H9 (cell line): Measurements from ENCODE around the gene PBX4. TPM values are rescaled to one million over a fixed set of nuclear protein-coding genes. Genes with fewer than 3 reads are reported as not detected.

Source experiments
- DNase-seq: peaks from one replicate; pipeline ENCODE4 v3.0.0-alpha.2; 2017
- H2AFZ ChIP-seq: one replicate; pipeline ENCODE4 v1.6.1; 2013; ENCODE audit warnings: mild to moderate bottlenecking, low read length, control low read depth, moderate library complexity
- H2AK5ac ChIP-seq: 2 replicates; pipeline ENCODE4 v1.6.1; 2013; ENCODE audit warnings: low read length, control low read depth, mixed read lengths; ENCODE audit not compliant: insufficient read length
- H2BK120ac ChIP-seq: one replicate; pipeline ENCODE4 v1.6.1; 2013; ENCODE audit warnings: low read depth, mild to moderate bottlenecking, low read length, control low read depth, inconsistent platforms; ENCODE audit not compliant: poor library complexity, severe bottlenecking
- H2BK12ac ChIP-seq: 2 replicates; pipeline ENCODE4 v1.6.1; 2013; ENCODE audit warnings: low read length, control low read depth, mixed read lengths, low read depth; ENCODE audit not compliant: insufficient read length
- H2BK15ac ChIP-seq: 2 replicates; pipeline ENCODE4 v1.6.1; 2013; ENCODE audit warnings: low read depth, low read length, control low read depth
- H2BK20ac ChIP-seq: one replicate; pipeline ENCODE4 v1.6.1; 2013; ENCODE audit warnings: low read depth, mild to moderate bottlenecking, low read length, control low read depth, inconsistent platforms; ENCODE audit not compliant: poor library complexity, severe bottlenecking
- H2BK5ac ChIP-seq: 2 replicates; pipeline ENCODE4 v1.6.1; 2013; ENCODE audit warnings: low read length, control low read depth, mixed read lengths; ENCODE audit not compliant: insufficient read length
- H3K14ac ChIP-seq: 2 replicates; pipeline ENCODE4 v1.6.1; 2013; ENCODE audit warnings: low read length, control low read depth; ENCODE audit not compliant: insufficient read depth
- H3K18ac ChIP-seq: 2 replicates; pipeline ENCODE4 v1.6.1; 2013; ENCODE audit warnings: low read depth, mild to moderate bottlenecking, mixed read lengths, low read length, control low read depth; ENCODE audit not compliant: insufficient read length
- H3K23ac ChIP-seq: 2 replicates; pipeline ENCODE4 v1.6.1; 2013; ENCODE audit warnings: low read length, control low read depth, mixed read lengths, low read depth; ENCODE audit not compliant: insufficient read length
- H3K23me2 ChIP-seq: 2 replicates; pipeline ENCODE4 v1.6.1; 2013; ENCODE audit warnings: low read depth, mild to moderate bottlenecking, mixed read lengths, low read length, control low read depth; ENCODE audit not compliant: insufficient read length, poor library complexity, severe bottlenecking
- H3K27ac ChIP-seq: 2 replicates; pipeline ENCODE4 v1.5.1; 2013; ENCODE audit warnings: low read length, control low read depth, mixed read lengths, low read depth; ENCODE audit not compliant: insufficient read length
- H3K27me3 ChIP-seq: 2 replicates; pipeline ENCODE4 v1.6.1; 2013; ENCODE audit warnings: low read length, control low read depth, inconsistent platforms; ENCODE audit not compliant: insufficient read depth
- H3K4ac ChIP-seq: 2 replicates; pipeline ENCODE4 v1.6.1; 2013; ENCODE audit warnings: low read depth, mild to moderate bottlenecking, control low read depth, inconsistent platforms, low read length, moderate library complexity
- H3K4me1 ChIP-seq: 2 replicates; pipeline ENCODE4 v1.6.1; 2013; ENCODE audit warnings: low read length, control low read depth, inconsistent platforms; ENCODE audit not compliant: insufficient read depth
- H3K4me2 ChIP-seq: 2 replicates; pipeline ENCODE4 v1.6.1; 2013; ENCODE audit warnings: low read length, control low read depth, mixed read lengths; ENCODE audit not compliant: insufficient read length, insufficient read depth
- H3K56ac ChIP-seq: 2 replicates; pipeline ENCODE4 v1.6.1; 2013; ENCODE audit warnings: low read depth, mild to moderate bottlenecking, mixed read lengths, low read length, control low read depth; ENCODE audit not compliant: insufficient read length
- H3K79me1 ChIP-seq: 2 replicates; pipeline ENCODE4 v1.6.1; 2013; ENCODE audit warnings: low read depth, mild to moderate bottlenecking, moderate library complexity, low read length, control low read depth, inconsistent platforms; ENCODE audit not compliant: insufficient read depth, poor library complexity, severe bottlenecking
- H3K79me2 ChIP-seq: 2 replicates; pipeline ENCODE4 v1.6.1; 2013; ENCODE audit warnings: low read length, control low read depth, inconsistent platforms; ENCODE audit not compliant: insufficient read depth
- H3K9ac ChIP-seq: 2 replicates; pipeline ENCODE4 v1.6.1; 2013; ENCODE audit warnings: low read length, control low read depth, mixed read lengths; ENCODE audit not compliant: insufficient read length; ENCODE audit errors: extremely low read depth
- H3K9me3 ChIP-seq: one replicate; pipeline ENCODE4 v1.6.1; 2013; ENCODE audit warnings: low read depth, low read length, inconsistent platforms; ENCODE audit not compliant: control insufficient read depth
- H3T11ph ChIP-seq: one replicate; pipeline ENCODE4 v1.6.1; 2013; ENCODE audit warnings: mild to moderate bottlenecking, low read length, control low read depth, inconsistent platforms
- H4K20me1 ChIP-seq: one replicate; pipeline ENCODE4 v1.6.1; 2013; ENCODE audit not compliant: control insufficient read depth, insufficient read length, insufficient read depth
- H4K5ac ChIP-seq: 2 replicates; pipeline ENCODE4 v1.6.1; 2013; ENCODE audit warnings: low read depth, mild to moderate bottlenecking, mixed read lengths, low read length, control low read depth; ENCODE audit not compliant: insufficient read length
- H4K8ac ChIP-seq: replicated peaks from 2 replicates; pipeline ENCODE4 v1.6.1; 2013; ENCODE audit warnings: low read length, control low read depth, mixed read lengths, low read depth; ENCODE audit not compliant: insufficient read length
- H4K91ac ChIP-seq: 2 replicates; pipeline ENCODE4 v1.6.1; 2013; ENCODE audit warnings: low read depth, mild to moderate bottlenecking, moderate library complexity, mixed read lengths, low read length, control low read depth; ENCODE audit not compliant: insufficient read length
- H3K27ac Mint-ChIP-seq, 3 experiments: 2 replicates in 2 of 3; 3 replicates in 1 of 3; pipeline ENCODE4 v1.8.0; 2020 to 2021; ENCODE audit warnings: mixed read lengths in 3 of 3, mild to moderate bottlenecking in 1 of 3, moderate library complexity in 1 of 3
- H3K27me3 Mint-ChIP-seq: 2 replicates; pipeline ENCODE4 v1.8.0; 2021; ENCODE audit warnings: low read depth, mild to moderate bottlenecking, moderate library complexity, mixed read lengths
- H3K36me3 Mint-ChIP-seq, 3 experiments: 2 replicates in 2 of 3; 3 replicates in 1 of 3; pipeline ENCODE4 v1.8.0; 2020 to 2021; ENCODE audit warnings: low read depth in 3 of 3, mixed read lengths in 3 of 3; ENCODE audit not compliant: insufficient read depth in 1 of 3
- H3K4me1 Mint-ChIP-seq, 2 experiments: 2 replicates each; pipeline ENCODE4 v1.8.0; 2020; ENCODE audit warnings: mixed read lengths in 2 of 2
- H3K4me3 Mint-ChIP-seq, 2 experiments: 2 replicates in 1 of 2; 3 replicates in 1 of 2; pipeline ENCODE4 v1.8.0; 2020 to 2021; ENCODE audit warnings: mild to moderate bottlenecking in 2 of 2, mixed read lengths in 2 of 2, moderate library complexity in 1 of 2
- H3K9me3 Mint-ChIP-seq, 2 experiments: 2 replicates in 1 of 2; 3 replicates in 1 of 2; pipeline ENCODE4 v1.8.0; 2020; ENCODE audit warnings: mild to moderate bottlenecking in 2 of 2, mixed read lengths in 2 of 2, moderate library complexity in 1 of 2
- WGBS: extraction: QIAGEN DNeasy Blood & Tissue Kit; methylation state at CpG from one replicate; pipeline ENCODE4 v1.1.7; 2013; ENCODE audit warnings: missing lambda C conversion rate, low lambda C conversion rate, mixed read lengths; ENCODE audit not compliant: insufficient read length; ENCODE audit errors: extremely low coverage; 5-methylcytosine and 5-hydroxymethylcytosine counted together
- total RNA-seq: library from RNA; stranded (reverse); gene quantifications from 2 replicates; pipeline ENCODE4 v1.2.1, GENCODE V29; 2021
- TF ChIP-seq, protein P1 (sequence below): fragments of 200-600 bp; sonication (generic); conservative IDR thresholded peaks from 3 replicates; pipeline ENCODE4 v1.8.0; 2021; ENCODE audit warnings: antibody characterized with exemption, mild to moderate bottlenecking

Gene PBX4
- total RNA-seq, 1 experiment from 2014 or later = 3.3 TPM

DNA sequence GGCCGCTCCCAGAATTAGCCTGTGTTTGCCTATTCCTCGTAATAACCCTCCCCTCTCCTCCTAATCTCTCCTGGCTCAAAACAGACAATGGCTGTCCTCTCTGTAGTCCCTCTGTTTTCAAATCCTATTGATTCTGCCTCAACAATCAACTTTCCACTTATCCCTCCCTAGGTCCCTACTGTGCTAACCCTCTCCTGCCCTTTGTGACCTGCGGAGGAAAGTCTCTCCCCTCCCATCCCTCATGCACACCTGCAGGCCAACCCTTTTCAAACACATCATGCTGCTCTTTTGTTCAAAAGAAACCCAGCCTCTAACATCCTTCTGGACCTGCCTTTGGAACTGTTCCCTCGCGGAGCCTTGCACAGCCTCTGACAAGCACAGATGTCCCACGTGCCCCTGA, 43.1 kb downstream of the PBX4 start:
- H3K4me1 Mint-ChIP-seq = peaks cover 12 to 14% of the 10 kb centered on the region in 2 experiments
- peak overlapping the region in 1 of 3 experiments; percentile 12; a peak in 2 of 7 replicates for H3K27ac Mint-ChIP-seq
- no peak overlapping the region for H3K4me2 ChIP-seq
- H4K8ac ChIP-seq = no peak overlapping the region
- H3K14ac ChIP-seq = no peak overlapping the region
- no peak overlapping the region for H2AFZ ChIP-seq
- H3K23me2 ChIP-seq = no peaks in the 10 kb centered on the region
- no peaks in the 10 kb centered on the region for H3K79me2 ChIP-seq
- no peak overlapping the region for H3K9ac ChIP-seq
- H3K9me3 ChIP-seq = no peaks in the 10 kb centered on the region
- H2BK12ac ChIP-seq = no peak overlapping the region
- 0 out of 5 replicates have a peak, but pooled peaks cover 0 to 4% of the 10 kb centered on the region in 2 experiments for H3K9me3 Mint-ChIP-seq
- no peaks in the 10 kb centered on the region; a peak in 1 of 7 replicates for H3K36me3 Mint-ChIP-seq
- no peak overlapping the region for H3K27ac ChIP-seq
- H3K4me1 ChIP-seq = peaks cover 3% of the 10 kb centered on the region; the same call in 1 of the 2 replicates
- TF ChIP-seq, protein P1, sequence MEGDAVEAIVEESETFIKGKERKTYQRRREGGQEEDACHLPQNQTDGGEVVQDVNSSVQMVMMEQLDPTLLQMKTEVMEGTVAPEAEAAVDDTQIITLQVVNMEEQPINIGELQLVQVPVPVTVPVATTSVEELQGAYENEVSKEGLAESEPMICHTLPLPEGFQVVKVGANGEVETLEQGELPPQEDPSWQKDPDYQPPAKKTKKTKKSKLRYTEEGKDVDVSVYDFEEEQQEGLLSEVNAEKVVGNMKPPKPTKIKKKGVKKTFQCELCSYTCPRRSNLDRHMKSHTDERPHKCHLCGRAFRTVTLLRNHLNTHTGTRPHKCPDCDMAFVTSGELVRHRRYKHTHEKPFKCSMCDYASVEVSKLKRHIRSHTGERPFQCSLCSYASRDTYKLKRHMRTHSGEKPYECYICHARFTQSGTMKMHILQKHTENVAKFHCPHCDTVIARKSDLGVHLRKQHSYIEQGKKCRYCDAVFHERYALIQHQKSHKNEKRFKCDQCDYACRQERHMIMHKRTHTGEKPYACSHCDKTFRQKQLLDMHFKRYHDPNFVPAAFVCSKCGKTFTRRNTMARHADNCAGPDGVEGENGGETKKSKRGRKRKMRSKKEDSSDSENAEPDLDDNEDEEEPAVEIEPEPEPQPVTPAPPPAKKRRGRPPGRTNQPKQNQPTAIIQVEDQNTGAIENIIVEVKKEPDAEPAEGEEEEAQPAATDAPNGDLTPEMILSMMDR = no peak
- no peak overlapping the region for H3K4ac ChIP-seq
- DNase-seq = peak; percentile 36
- H2BK5ac ChIP-seq = no peak overlapping the region
- H2BK15ac ChIP-seq = no peak overlapping the region
- H3K27me3 ChIP-seq = no peaks in the 10 kb centered on the region
- H2AK5ac ChIP-seq = no peak overlapping the region
- H2BK120ac ChIP-seq = no peak overlapping the region
- no peak overlapping the region for H3K56ac ChIP-seq
- H2BK20ac ChIP-seq = no peak overlapping the region
- WGBS = no CpG with 5 or more reads among the region's 6 CpGs
- H3K4me3 Mint-ChIP-seq = peak overlapping the region in 1 of 2 experiments; percentile 40; a peak in 2 of 5 replicates
- no peaks in the 10 kb centered on the region for H4K20me1 ChIP-seq
- no peaks in the 10 kb centered on the region for H3K79me1 ChIP-seq
- H3K27me3 Mint-ChIP-seq = peaks cover 46% of the 10 kb centered on the region
- H4K91ac ChIP-seq = no peak overlapping the region
- no peak overlapping the region for H3K23ac ChIP-seq
- H3T11ph ChIP-seq = no peak overlapping the region
- H3K18ac ChIP-seq = no peak overlapping the region
- no peak overlapping the region for H4K5ac ChIP-seq
